ENCODE measurements around the gene CDHR4.

- peak in 3 of 11 experiments; percentile 16 to 27 (median 19) for TF ChIP-seq CTCF (IDR thresholded peaks at IDR 0.05 in 8 of 11, conservative IDR thresholded peaks at IDR 0.05 in 3 of 11)
- no peak for TF ChIP-seq POLR2A (IDR thresholded peaks at IDR 0.05)
- peak in 2 of 3 donors; percentile 2 to 4 for TF ChIP-seq POLR2AphosphoS5 (IDR thresholded peaks at IDR 0.05)
Observed at GRCh38 chr3:49803465-49804140, 3.9 kb upstream of the CDHR4 start.
